PC-9 (cell line): Measurements from ENCODE around the gene GRAP. TPM values are rescaled to one million over a fixed set of nuclear protein-coding genes. Genes with fewer than 3 reads are reported as not detected.

ENCODE experiments used
- BruUV-seq: library from RNA; stranded (reverse); fragments of 400-500 nt; replicated peaks from 2 replicates; lab custom pipeline; 2021; lab: Mats Ljungman, UMichigan
- CTCF ChIA-PET: fragments of 300-600 bp; sonication (Branson Sonifier 250); formaldehyde crosslinking; loops from one replicate; lab custom pipeline; 2022; ENCODE audit warnings: antibody characterized with exemption; lab: Charles Lee
- POLR2A ChIA-PET: fragments of 300-600 bp; sonication (Branson Sonifier 250); formaldehyde crosslinking; loops from one replicate; lab custom pipeline; 2022; ENCODE audit warnings: antibody characterized with exemption; ENCODE audit not compliant: unreplicated experiment; lab: Charles Lee
- DNase-seq, 2 experiments: peaks; one replicate each; pipeline versions ENCODE4 v3.0.0 to v3.0.0-alpha.2; 2015 to 2022; ENCODE audit warnings: mixed read lengths in 1 of 2
- H2AFZ ChIP-seq: fragments of 200-600 bp; sonication (generic); 2 replicates; pipeline ENCODE4 v1.8.1; 2017; ENCODE audit warnings: antibody characterized with exemption
- H3F3A ChIP-seq: fragments of 200-600 bp; sonication (generic); 2 replicates; pipeline ENCODE4 v1.8.1; 2017; ENCODE audit warnings: antibody characterized with exemption, mild to moderate bottlenecking, low read depth; ENCODE audit not compliant: insufficient read depth
- H3K27ac ChIP-seq: fragments of 200-600 bp; sonication (generic); 2 replicates; pipeline ENCODE4 v1.6.1; 2016; ENCODE audit warnings: mixed run types
- H3K27me3 ChIP-seq: fragments of 200-600 bp; sonication (generic); 2 replicates; pipeline ENCODE4 v1.6.1; 2016; ENCODE audit warnings: low read depth, mixed run types; ENCODE audit not compliant: insufficient read depth
- H3K36me3 ChIP-seq: fragments of 200-600 bp; sonication (generic); 2 replicates; pipeline ENCODE4 v1.6.1; 2016; ENCODE audit warnings: low read depth, mixed run types
- H3K4me1 ChIP-seq: fragments of 200-600 bp; sonication (generic); replicated peaks from 2 replicates; pipeline ENCODE4 v1.6.1; 2016; ENCODE audit warnings: mixed run types; ENCODE audit not compliant: insufficient read depth
- H3K4me2 ChIP-seq: fragments of 200-600 bp; sonication (generic); 2 replicates; pipeline ENCODE4 v1.6.1; 2017; ENCODE audit warnings: mixed run types
- H3K4me3 ChIP-seq: fragments of 200-600 bp; sonication (generic); 2 replicates; pipeline ENCODE4 v1.6.1; 2016; ENCODE audit warnings: mixed run types
- H3K79me2 ChIP-seq: fragments of 200-600 bp; sonication (generic); 2 replicates; pipeline ENCODE4 v1.6.1; 2017; ENCODE audit warnings: low read depth, mixed run types
- H3K9me2 ChIP-seq: fragments of 200-600 bp; sonication (generic); 2 replicates; pipeline ENCODE4 v1.8.1; 2017; ENCODE audit warnings: mild to moderate bottlenecking; ENCODE audit not compliant: insufficient read depth
- H3K9me3 ChIP-seq: fragments of 200-600 bp; sonication (generic); 2 replicates; pipeline ENCODE4 v1.8.1; 2016; ENCODE audit warnings: low read depth; ENCODE audit not compliant: insufficient read depth
- H4K20me1 ChIP-seq: fragments of 200-600 bp; sonication (generic); 2 replicates; pipeline ENCODE4 v1.8.1; 2017; ENCODE audit not compliant: insufficient read depth
- CTCF ChIP-seq: fragments of 200-600 bp; sonication (generic); conservative IDR thresholded peaks from 2 replicates; pipeline ENCODE4 v1.6.1; 2017; ENCODE audit warnings: mixed run types, antibody characterized with exemption, mild to moderate bottlenecking, moderate library complexity
- EZH2 ChIP-seq: fragments of 200-600 bp; sonication (generic); IDR thresholded peaks from 2 replicates; pipeline ENCODE4 v1.8.0; 2017; ENCODE audit warnings: antibody characterized with exemption, low read depth
- intact Hi-C: fragments of 100-400 bp; cut with micrococcal nuclease; formaldehyde crosslinking; loops from one replicate; pipeline ENCODE4 v1.10.0; 2022; ENCODE audit not compliant: unreplicated experiment
- total RNA-seq: library from RNA; stranded (reverse); gene quantifications from 2 replicates; pipeline ENCODE4 v1.2.3, GENCODE V29; 2021

The GRAP gene
- total RNA-seq, 1 experiment from 2014 or later, result 0.48 TPM

DNA sequence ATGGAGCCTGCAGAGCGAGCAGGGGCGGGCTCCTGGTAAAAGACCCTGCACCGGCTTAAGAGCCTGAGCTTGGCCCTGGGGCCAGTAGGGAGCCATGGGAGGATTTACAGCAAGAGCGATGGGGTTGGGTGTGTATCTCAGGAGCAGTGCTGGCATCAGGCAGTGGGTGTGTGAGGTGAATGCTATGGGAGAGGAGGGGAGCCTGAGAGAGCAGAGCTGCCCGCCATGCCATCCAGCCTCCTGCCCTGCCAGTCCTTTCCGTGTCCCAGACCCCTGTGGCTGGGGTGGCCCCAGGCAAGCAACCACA is 65.5 kb downstream of the GRAP start:
- intact Hi-C loops, result no loop called here
- Histone ChIP-seq H3K4me3 (no peak overlapping the region), H3K36me3 (peaks cover 11% of the 10 kb centered on the region; the same call in 1 of the 2 replicates), H2AFZ (no peak overlapping the region), H3K4me2 (no peak overlapping the region; the same call in 1 of the 2 replicates), H3K27me3 (no peaks in the 10 kb centered on the region), H3K4me1 (peaks cover 12% of the 10 kb centered on the region), H3F3A (0 out of 2 replicates have a peak, but pooled peaks cover 7% of the 10 kb centered on the region), H3K9me2 (no peaks in the 10 kb centered on the region), H3K27ac (peak overlapping the region; percentile 30), H3K9me3 (no peaks in the 10 kb centered on the region), H4K20me1 (peaks cover 9% of the 10 kb centered on the region), H3K79me2 (no peaks in the 10 kb centered on the region)
- no TSS peak for BruUV-seq
- no peak for DNase-seq
- no peak for TF ChIP-seq EZH2
- TF ChIP-seq CTCF, result no peak
- CTCF ChIA-PET, result no interaction called here
- POLR2A ChIA-PET, result no interaction called here

GRCh38 chr17:18980682-18981334 is 65.9 kb downstream of the GRAP start:
- POLR2A ChIA-PET, result no interaction called here
- intact Hi-C loops, result no loop called here

GRCh38 chr17:18978655-18979054 is 68.1 kb downstream of the GRAP start:
- H3K27ac ChIP-seq, result no peak overlapping the region
- no peaks in the 10 kb centered on the region for H3K9me3 ChIP-seq
- H3K36me3 ChIP-seq, result peaks cover 11% of the 10 kb centered on the region; the same call in 1 of the 2 replicates
- BruUV-seq, result no TSS peak
- no peaks in the 10 kb centered on the region for H3K9me2 ChIP-seq
- TF ChIP-seq CTCF (no peak), EZH2 (no peak)
- no peaks in the 10 kb centered on the region for H3K27me3 ChIP-seq
- no peaks in the 10 kb centered on the region for H3K79me2 ChIP-seq
- H2AFZ ChIP-seq, result no peak overlapping the region
- H3K4me3 ChIP-seq, result no peak overlapping the region
- peaks cover 12% of the 10 kb centered on the region for H3K4me1 ChIP-seq
- no peak for DNase-seq
- POLR2A ChIA-PET, result no interaction called here
- H3K4me2 ChIP-seq, result no peak overlapping the region
- peaks cover 9% of the 10 kb centered on the region for H4K20me1 ChIP-seq
- intact Hi-C loops, result no loop called here
- peaks cover 10% of the 10 kb centered on the region; the same call in 1 of the 2 replicates for H3F3A ChIP-seq
- CTCF ChIA-PET, result no interaction called here

More at GRCh38 chr17:18980682-18981334, 65.9 kb downstream of the GRAP start:
- CTCF ChIA-PET, result no interaction called here
- Histone ChIP-seq H2AFZ (no peak overlapping the region), H3K4me2 (no peak overlapping the region), H3K9me3 (no peaks in the 10 kb centered on the region), H3K4me3 (no peak overlapping the region), H3K4me1 (peaks cover 12% of the 10 kb centered on the region), H3K27me3 (no peaks in the 10 kb centered on the region), H3K36me3 (peaks cover 11% of the 10 kb centered on the region; the same call in 1 of the 2 replicates), H3F3A (0 out of 2 replicates have a peak, but pooled peaks cover 7% of the 10 kb centered on the region), H4K20me1 (peaks cover 9% of the 10 kb centered on the region), H3K27ac (no peak overlapping the region), H3K9me2 (no peaks in the 10 kb centered on the region), H3K79me2 (no peaks in the 10 kb centered on the region)
- no TSS peak for BruUV-seq
- DNase-seq, result no peak
- TF ChIP-seq EZH2 (no peak), CTCF (no peak)
